HG02852 (cell line): ENCODE data around the gene FAM13A.
"Not testable (repeated sequence)": the region's sequence is repeated elsewhere in the genome, so short reads cannot be mapped to it uniquely, and the experiment has no call there.

ENCODE experiments used
- ATAC-seq: cut with Tn5 transposase; IDR thresholded peaks from one replicate; pipeline ENCODE4 v1.9.1; 2021; ENCODE audit warnings: mild to moderate bottlenecking, moderate library complexity; ENCODE audit not compliant: unreplicated experiment

The FAM13A gene

DNA sequence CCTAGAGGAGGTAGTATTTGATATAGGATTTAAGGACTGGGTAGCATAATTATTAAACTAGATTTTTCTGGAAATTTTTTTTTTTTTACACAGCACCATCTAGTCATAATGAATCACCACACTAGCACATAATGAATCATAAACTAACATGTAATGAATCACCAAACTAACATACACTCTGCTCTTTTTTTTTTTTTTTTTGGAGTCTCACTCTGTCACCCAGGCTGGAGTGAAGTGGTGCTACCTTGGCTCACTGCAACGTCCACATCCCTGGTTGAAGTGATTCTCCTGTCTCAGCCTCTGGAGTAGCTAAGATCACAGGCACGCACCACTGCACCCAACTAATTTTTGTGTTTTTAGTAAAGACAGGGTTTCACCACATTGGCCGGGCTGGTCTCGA lies 92.5 kb downstream of the FAM13A start:
- ATAC-seq: no peak

DNA sequence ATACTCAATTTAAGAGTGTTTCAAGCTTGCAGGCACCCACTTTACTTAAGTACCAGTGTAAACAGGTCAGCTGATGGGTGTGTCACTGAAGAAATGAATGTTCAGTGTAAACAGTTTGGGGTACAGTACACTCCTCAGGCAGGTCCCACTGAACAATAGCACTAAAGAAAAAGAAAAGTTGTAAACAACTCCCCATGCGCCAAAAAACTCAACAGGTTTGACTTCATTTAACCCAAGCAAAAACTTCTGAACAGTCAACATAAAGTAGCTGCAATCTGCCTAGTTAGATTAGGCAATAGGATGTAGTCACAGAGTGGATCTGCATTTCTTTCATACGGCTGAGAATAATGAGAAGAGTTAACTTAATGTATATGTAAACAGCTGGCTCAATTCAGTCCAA lies 93.2 kb downstream of the FAM13A start:
- no peak for ATAC-seq

- no peak for ATAC-seq
These were observed 94.6 kb downstream of the FAM13A start for GRCh38 chr4:88962396-88962795.

DNA sequence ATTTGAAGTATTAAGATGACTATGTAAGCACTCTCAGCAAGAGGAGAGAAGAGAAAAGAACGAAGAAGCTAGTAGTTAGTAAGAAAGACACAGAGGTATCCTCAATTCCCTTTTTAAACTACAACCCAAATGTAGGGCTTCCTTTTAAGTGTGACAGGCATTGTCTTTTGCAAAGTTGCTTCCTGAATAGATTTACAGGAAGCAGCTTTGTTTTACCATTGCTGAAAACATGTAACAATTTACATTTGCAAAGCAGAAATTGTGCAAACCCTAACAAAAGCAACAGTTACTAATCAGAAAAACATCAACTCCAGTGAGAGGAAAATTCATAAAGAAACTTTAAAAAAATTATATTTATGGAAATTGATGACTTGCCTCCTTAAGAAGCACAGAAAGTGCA lies 96.4 kb downstream of the FAM13A start:
- no peak for ATAC-seq

GRCh38 chr4:88958080-88958479 lies 98.9 kb downstream of the FAM13A start:
- no peak for ATAC-seq

DNA sequence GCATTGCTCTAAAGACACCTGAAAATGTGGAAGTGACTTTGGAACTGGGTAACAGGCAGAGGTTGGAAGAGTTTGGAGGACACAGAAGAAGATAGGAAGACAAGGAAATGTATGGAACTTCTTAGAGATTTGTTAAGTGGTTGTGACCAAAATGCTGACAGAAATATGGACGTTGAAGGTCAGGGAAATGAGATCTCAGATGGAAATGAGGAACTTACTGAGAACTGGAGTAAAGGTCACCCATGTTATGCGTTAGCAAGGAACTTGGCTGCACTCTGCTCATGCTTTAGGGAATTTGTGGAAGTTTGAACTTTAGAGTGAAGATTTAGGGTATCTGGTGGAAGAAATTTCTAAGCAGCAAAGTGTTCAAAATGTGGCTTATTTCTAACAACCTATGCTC lies 99.4 kb downstream of the FAM13A start:
- ATAC-seq: no peak

- no peak for ATAC-seq
These were observed 101.2 kb downstream of the FAM13A start for GRCh38 chr4:88955580-88956380.

- peak; percentile 54 for ATAC-seq
These were observed 103.6 kb downstream of the FAM13A start for GRCh38 chr4:88953400-88953799.

- no peak for ATAC-seq
These were observed 104.9 kb downstream of the FAM13A start for GRCh38 chr4:88952081-88952480.

GRCh38 chr4:88949605-88950004 lies 107.4 kb downstream of the FAM13A start:
- no peak for ATAC-seq

DNA sequence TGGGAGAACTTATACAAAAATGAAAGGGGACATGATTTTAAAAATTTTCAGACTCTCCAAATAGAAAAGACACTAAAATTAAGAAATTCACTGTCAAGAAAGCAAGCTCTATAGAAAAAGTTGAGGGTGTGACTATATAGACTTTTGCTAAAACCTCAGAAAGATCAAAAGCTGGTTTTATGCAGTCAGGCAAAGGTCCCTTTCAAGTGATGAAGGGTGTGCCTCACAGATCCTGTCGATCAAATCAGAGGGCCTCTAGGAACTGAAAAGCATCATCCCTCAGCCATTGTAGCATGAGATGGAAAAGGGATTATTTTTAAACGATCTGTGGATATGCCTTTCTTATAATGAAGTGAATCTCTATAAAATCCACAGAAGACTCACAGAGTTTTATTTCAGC lies 116.5 kb downstream of the FAM13A start:
- ATAC-seq: no peak

DNA sequence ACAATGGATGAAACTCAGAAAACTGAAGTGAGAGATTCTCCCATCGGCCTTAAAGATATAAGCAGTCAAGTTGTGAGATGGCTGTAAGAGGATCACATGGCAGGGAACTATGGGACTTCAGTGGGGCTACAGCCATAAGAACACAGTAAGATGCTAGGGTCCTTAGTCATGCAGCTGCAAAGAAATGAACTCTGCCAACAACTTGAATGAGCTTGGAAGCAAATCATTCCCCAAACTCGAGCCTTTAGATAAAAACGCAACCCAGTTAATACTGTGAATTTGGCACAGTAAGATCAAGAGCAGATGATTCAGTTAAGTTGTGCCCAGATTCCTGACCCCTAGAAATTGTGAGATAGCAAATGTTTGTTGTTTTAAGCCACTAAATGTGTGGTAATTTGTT lies 117.3 kb downstream of the FAM13A start:
- no peak for ATAC-seq

- no peak for ATAC-seq
These were observed 118.8 kb downstream of the FAM13A start for GRCh38 chr4:88938138-88938537.

DNA sequence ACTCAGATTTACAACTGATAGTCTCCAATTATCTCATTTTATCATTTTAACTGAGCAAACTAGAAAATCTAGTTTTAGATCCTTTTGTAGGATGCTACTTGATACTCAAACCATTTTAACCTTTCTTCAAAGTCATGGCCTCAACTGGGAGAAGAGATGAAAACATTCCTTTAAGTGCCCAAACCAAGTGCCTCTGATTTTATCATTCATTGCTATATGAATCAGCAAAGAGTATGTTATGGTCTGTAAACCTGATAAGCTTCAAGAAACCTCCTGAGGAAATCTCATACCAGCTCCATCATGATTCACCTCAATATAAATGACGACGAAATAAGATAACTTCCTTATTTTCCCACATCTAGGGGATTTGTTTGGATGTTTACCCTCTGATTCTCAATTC lies 119.9 kb downstream of the FAM13A start:
- no peak for ATAC-seq

DNA sequence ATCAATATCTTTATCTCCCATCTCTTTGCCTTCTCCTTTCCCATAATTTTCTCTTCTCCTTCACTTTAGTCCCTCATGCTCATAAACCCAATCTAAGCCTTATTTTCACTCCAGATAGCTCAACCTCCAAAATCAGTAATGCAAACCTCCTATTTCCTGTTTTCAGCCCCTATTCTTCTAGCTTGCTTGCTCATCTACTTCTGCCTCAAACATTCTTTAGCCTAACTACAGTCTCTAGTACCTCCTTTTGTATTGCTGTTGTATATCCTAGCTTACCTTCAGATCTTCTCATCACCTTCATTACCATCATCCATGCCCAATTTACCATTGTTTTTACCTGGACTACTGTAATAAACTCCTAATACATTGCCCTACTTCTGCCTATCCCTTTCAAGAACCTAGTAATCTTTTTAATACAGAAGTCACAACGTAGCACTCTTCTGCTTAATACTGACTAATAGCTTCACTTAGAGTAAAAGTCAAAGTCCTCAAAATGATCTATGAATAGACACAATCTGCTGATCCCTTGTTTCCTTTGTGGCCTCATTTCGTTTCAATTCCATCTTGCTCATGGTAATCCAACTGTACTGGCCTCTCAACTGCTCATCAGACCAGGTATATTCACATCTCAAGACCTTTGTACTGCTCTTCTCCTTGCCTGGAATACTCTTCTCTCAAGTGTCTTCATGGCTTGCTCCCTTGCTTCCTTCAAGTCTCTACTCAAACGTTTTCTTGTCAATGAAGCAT lies 123.4 kb downstream of the FAM13A start:
- no peak for ATAC-seq

DNA sequence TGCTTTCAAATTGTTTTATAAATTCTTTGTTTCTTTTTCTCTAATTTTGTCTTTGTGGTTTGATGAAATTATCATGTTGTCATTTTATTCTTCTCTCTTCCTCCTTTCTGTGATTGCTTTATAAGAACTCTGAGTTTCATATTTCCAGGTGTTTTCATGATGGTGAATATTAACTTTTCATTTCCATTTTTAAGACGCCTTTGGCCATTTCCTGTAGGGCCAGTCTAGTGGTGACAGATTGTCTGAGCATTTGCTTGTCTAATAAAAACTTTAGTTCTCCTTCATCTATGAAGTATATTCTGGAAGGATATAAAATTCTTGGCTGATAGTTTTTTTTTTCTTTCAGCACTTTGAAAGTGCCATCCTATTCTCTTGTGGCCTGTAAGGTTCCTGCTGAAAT lies 128.1 kb downstream of the FAM13A start:
- no peak for ATAC-seq

DNA sequence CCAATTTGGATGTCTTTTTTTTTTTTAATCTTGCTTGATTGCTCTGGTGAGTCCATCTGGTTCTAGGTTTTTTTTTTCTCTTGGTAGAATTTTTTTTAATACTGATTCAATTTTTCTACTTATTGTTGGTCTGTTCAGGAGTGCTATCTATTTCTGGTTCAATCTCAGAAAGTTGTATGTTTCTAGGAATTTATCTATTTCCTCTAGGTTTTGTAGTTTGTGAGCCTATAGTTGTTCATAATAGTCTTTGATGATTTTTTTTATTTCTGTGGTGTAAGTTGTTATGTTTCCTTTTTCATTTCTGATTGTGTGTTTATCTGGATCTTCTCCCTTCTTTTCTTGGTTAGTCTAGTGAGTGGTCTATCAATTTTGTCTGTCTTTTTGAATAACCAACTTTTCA lies 129.6 kb downstream of the FAM13A start:
- ATAC-seq: no peak

DNA sequence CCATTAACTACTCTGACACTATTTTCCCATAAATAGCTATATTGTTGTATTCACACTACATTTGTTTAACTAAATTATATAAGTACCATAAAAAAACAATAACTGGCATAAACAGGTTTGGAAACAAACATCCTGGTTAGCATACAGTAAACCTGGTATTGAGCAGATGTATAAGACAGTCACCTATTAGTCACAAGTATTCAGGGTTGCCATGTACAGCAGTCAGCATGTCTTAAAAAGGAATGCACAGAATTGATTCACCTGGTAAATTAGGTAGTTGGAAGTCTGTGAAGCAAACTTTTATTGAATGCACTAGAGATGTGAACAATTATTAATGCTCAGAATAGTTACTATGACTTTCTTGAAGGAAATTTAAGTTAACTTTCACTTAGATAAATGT lies 137.9 kb downstream of the FAM13A start:
- no peak for ATAC-seq

GRCh38 chr4:88913181-88913580 lies 143.8 kb downstream of the FAM13A start:
- not testable (repeated sequence) for ATAC-seq

DNA sequence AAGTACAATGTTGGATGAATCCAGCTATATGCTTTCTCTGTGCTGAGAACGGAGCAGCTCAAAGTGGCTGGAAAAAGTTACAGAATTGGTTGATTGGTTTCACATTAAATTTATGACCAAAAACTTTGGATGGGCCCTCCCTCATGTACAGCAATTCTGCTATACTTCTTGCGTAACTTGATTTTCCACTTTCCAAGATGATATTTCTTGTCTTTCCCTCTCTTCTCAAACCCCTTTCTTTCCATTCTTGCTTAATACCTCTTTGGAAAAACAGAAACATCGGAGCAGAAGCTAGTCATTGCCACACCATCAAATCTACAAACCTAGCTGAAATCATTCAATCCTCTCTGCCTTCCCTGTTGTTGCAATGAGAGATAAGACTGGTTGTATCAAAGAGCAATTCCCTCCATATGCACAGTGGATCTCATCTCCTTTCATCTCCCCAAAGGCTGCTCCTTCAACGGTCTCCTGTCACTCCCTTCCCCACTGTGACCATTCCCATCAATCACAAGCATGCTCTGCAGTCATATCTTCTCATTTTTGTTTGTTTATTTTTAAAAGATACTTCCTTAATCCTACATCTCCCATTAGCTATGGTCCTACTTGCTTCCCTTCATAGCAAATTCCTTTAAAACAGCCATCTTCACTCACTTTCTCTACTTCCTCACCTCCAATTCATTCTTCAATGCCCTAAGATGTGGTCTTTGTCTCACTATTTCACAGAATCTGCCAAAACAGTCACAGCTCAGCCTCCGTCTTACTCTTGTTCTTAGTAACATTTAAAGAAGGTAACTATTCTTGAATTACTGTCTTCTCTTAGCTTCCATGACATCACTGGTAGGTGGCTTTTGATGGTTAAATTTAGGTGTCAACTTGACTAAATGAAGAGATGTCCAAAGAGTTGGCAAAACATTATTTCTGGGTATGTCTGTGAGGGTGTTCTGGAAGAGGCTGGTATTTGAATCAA lies 145.5 kb downstream of the FAM13A start:
- ATAC-seq: no peak

GRCh38 chr4:88910101-88910500 lies 146.9 kb downstream of the FAM13A start:
- ATAC-seq: no peak
